GM12874 (cell line): ENCODE data around the gene ARHGEF38.

Source experiments
- TF ChIP-seq, protein P1 (sequence below): IDR thresholded peaks from 2 replicates; pipeline ENCODE4 v1.5.1; 2011; ENCODE audit warnings: low read depth, mild to moderate bottlenecking, control low read depth, low read length, moderate library complexity; ENCODE audit not compliant: insufficient read depth

The ARHGEF38 gene

DNA sequence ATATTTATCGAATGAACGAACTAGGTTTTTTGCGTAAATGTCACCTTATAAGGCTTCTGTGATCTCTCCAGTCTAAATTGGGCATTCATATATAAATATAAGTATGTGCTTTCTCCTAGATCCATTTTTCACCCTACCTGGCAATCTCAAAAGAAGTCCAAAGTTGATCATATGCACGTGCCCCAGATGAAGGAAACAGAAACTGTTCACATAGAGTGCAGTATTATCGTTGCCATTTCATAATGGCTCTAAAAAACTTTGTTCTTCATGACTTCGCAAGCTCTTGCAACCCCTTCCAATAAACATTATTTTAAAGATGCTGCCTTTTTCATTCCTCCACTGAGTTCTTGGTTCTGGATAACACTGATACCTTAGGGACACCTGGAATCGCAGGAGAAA, 155.4 kb downstream of the ARHGEF38 start:
- TF ChIP-seq, protein P1, sequence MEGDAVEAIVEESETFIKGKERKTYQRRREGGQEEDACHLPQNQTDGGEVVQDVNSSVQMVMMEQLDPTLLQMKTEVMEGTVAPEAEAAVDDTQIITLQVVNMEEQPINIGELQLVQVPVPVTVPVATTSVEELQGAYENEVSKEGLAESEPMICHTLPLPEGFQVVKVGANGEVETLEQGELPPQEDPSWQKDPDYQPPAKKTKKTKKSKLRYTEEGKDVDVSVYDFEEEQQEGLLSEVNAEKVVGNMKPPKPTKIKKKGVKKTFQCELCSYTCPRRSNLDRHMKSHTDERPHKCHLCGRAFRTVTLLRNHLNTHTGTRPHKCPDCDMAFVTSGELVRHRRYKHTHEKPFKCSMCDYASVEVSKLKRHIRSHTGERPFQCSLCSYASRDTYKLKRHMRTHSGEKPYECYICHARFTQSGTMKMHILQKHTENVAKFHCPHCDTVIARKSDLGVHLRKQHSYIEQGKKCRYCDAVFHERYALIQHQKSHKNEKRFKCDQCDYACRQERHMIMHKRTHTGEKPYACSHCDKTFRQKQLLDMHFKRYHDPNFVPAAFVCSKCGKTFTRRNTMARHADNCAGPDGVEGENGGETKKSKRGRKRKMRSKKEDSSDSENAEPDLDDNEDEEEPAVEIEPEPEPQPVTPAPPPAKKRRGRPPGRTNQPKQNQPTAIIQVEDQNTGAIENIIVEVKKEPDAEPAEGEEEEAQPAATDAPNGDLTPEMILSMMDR: no peak

- TF ChIP-seq, protein P1: no peak
Measured at GRCh38 chr4:105708181-105709080, 156.0 kb downstream of the ARHGEF38 start, which contains the start of the genes GSTCD and INTS12. Gene GSTCD, plus strand, starts transcription at chr4:105708784. Its CDS starts 8,830 bp downstream, at chr4:105717614. Gene INTS12, minus strand, starts transcription at chr4:105708689. Its CDS starts 8,684 bp downstream, at chr4:105700005.

DNA sequence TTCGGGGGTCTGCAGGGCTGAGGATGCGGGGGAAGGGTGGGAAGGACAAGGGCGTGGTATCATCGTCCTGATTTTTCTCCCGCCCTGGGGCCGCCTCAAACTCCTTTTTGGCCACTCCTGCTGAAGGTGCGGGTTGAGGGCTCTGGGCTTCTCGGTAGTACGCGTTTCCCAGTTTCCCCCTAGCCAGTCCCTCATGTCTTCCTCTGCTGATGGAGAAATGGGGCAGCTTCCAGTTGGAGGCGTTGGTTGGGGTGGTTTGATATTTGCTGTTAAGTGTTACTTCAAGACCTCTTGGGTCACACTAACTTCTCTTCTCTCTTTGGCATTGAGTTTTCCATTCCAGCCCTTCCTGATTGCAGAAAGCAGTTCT, 156.6 kb downstream of the ARHGEF38 start:
- TF ChIP-seq, protein P1: no peak

DNA sequence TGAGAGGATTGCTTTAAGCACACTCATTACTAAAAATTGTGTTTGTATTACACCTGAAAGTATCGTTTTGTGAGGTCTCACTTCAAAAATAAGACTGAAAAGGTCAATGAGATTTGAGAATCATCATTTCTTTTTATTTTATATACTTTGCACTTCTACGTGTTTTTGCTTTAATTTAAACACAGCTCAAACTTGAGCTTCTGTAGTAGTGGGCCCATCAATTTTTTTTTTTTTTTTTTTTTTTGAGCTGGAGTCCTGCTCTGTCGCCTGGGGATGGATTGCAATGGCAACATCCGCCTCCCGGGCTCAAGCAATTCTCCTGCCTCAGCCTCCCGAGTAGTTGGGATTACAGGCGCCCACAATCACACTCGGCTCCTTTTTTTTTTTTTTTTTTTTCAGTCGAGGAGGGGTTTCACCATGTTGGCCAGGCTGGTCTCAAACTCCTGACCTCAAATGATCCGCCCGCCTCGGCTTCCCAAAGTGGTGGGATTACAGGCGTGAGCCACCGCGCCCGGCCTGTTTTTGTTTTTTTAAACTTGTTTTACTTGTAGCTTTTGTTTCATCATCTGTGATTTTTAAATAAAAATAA, 157.7 kb downstream of the ARHGEF38 start:
- TF ChIP-seq, protein P1: no peak

GRCh38 chr4:105710678-105711077, 158.3 kb downstream of the ARHGEF38 start:
- TF ChIP-seq, protein P1: no peak

GRCh38 chr4:105712766-105713165, 160.3 kb downstream of the ARHGEF38 start:
- TF ChIP-seq, protein P1: no peak

DNA sequence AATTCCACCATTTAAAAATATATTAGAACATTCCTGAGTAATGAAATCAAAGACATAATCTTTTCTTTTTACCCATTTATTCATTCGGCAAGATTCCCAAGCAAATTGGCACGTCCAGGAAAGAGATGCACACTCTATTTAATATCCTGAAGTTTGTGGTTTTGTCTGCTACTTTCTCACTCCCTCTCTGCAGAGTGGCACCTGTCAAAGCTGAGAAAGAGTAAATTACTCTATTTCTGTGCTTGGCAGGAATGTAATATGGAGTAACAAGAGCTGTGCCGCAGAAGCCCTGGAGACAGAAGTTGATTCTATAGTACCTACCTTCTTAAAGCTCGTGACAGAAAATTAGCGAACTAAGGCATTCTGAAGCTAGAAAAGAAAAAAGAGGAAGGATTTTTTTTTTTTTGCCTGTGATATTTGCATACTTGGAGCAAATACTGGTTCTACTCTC, 161.7 kb downstream of the ARHGEF38 start:
- TF ChIP-seq, protein P1: no peak
